Keratinocyte (primary cell): ENCODE measurements around the gene ZCCHC7.

Experiments
- CTCF ChIP-seq, 3 experiments: IDR thresholded peaks in 1 of 3; conservative IDR thresholded peaks in 1 of 3; optimal IDR thresholded peaks in 1 of 3; 2 replicates in 2 of 3; 3 replicates in 1 of 3; pipeline versions ENCODE3 to v1.5.1; 2011; ENCODE audit warnings: low read length in 3 of 3, mild to moderate bottlenecking in 3 of 3, moderate library complexity in 2 of 3, control low read depth in 1 of 3, inconsistent platforms in 1 of 3; ENCODE audit not compliant: insufficient read depth in 2 of 3; ENCODE audit errors: extremely low read depth in 1 of 3
- EZH2 ChIP-seq: IDR thresholded peaks from one replicate; pipeline ENCODE4 v1.6.1; 2012; ENCODE audit warnings: inconsistent platforms, mild to moderate bottlenecking, low read length, moderate library complexity

DNA sequence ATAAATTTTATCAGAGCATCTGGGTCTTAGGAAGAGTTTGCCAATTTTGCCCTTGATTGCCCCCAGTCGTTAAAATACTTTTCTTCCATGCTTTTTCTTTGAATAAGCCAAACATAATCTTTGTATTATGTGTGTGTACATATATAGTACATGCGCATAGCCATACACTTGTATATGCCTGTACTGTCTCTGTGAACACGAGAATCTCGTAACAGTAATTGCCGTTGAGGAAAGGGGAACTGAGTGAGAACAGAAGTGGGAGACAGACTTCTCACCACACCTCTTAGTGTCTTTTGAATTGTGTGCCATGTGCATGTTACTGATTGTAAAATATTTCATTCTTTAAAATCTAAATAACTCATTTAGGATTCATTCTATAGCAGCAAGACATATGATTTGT, 222.5 kb downstream of the ZCCHC7 start:
- TF ChIP-seq CTCF (optimal IDR thresholded peaks at IDR 0.05 in 1 of 3, IDR thresholded peaks at IDR 0.05 in 1 of 3, conservative IDR thresholded peaks at IDR 0.05 in 1 of 3; ENCODE audit: extremely low read depth in 1 of 3, insufficient read depth in 2 of 3, low read length in 3 of 3) (no peak), EZH2 (no peak)
